NCI-H526 (cell line): ENCODE data around the gene MED13L.

Experiments
- DNase-seq, 2 experiments: peaks; one replicate each; lab custom pipeline; 2025; lab: John Stamatoyannopoulos, UW

The MED13L gene

GRCh38 chr12:115942346-115942745, 335.1 kb downstream of the MED13L start:
- DNase-seq, result no peak

- no peak for DNase-seq
These were observed 336.1 kb downstream of the MED13L start for GRCh38 chr12:115941362-115941761.

DNA sequence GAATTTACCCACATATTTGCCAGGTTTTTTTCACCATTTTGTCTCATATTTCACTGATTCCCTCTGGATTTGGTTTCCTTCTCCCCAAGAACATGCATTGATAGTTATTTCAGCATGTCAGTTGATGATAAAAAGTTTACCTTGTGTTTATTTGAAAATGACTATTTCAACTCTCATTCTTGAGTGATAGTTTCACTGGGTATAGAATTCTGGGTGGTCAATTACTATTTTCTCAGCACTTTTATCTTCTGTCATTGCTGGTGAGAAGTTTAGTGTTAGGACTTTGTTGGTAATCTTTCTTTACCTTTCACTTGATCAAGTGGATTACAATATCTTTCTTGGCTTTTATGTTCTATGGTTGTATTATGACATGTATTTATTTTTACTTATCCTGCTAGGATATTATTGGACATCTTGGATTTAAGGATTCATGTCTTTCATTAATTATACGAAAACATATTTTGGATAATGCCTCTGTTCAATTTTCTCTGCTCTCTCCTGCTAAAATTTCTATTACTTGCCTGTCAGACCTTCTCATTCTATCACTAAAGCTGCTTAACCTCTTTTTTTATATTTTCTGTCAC, 338.6 kb downstream of the MED13L start:
- no peak for DNase-seq

DNA sequence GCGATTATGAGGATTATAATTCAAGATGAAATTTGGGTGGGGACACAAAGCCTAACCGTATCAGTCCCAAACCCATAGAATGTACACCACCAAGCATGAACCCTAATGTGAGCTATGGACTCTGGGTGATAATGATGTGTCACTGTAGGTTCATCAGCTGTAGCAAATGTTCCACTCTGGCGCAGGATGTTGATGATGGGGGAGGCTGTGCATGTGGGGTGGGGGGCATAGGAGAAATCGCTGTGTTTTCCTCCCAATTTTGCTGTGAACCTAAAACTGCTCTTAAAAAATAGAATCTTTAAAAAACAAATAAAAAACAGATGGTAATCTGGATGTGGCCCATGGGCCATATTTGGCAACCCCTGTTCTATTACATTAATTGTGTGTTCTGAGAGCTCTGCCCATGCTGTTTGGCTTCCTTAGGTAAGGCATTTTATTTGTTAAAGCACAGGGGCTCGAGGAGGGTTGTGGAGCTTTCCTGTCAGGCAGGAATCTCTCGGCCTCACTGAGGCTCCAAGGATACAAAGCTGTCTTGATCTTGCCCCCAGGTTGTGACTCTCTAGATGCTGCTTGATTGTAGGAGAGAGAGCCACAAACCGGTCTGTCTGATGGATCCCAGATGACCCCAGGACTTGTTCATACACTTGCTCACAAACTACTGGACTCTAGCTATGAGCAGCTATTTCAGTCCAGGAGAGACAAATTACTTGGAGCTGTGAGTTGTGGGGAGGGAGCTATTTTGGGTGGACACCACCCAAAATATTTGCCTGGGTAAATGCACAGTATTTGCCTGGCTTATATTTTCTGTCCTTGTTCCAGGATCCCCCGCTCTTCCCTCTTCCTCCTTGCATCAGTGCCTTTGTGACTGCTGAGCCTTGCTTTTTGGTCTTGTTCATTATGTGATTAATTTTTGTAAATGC, 340.2 kb downstream of the MED13L start:
- no peak for DNase-seq

DNA sequence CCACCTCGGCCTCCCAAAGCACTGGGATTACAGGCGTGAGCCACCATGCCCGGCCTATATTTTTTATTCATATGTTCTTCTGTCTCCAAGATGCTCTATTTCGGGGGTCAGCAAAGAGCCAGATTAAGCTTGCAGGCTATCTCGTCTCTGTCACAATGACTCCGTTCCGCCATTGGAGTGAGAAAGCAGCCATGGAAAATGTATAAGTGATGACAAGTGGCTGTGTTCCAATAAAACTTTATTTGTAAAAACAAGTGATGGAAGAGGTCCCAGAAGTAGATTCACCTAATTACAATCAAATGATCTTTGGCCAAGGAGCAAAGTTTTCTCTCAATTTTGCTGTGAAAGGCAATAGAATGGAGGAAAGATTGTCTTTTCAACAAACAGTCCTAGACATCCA, 342.6 kb downstream of the MED13L start:
- no peak for DNase-seq

GRCh38 chr12:115934046-115934445, 343.4 kb downstream of the MED13L start:
- DNase-seq, result no peak

GRCh38 chr12:115932066-115932465, 345.4 kb downstream of the MED13L start:
- no peak for DNase-seq

DNA sequence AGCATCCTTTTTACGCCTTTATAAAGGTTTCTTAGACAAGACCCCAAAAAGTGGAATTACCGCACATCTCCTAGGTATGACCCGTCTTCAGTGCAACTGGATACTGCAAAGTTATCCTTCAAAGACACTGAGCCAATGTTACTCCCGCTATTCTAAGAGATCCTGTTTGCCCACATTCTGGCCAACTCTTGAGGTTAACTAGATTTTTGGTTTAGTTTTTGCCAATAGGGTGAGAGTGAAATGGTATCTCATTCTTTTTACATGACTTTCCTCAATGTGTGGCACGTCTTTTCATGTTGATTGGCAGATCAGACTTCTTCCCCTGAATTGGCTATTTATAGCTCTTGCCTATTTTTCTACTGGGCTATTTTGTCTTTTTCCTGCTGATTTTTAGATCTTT, 347.2 kb downstream of the MED13L start:
- no peak for DNase-seq

GRCh38 chr12:115926037-115926670, 351.3 kb downstream of the MED13L start:
- DNase-seq, result no peak

- DNase-seq, result no peak
These were observed 353.6 kb downstream of the MED13L start for GRCh38 chr12:115923851-115924250.

DNA sequence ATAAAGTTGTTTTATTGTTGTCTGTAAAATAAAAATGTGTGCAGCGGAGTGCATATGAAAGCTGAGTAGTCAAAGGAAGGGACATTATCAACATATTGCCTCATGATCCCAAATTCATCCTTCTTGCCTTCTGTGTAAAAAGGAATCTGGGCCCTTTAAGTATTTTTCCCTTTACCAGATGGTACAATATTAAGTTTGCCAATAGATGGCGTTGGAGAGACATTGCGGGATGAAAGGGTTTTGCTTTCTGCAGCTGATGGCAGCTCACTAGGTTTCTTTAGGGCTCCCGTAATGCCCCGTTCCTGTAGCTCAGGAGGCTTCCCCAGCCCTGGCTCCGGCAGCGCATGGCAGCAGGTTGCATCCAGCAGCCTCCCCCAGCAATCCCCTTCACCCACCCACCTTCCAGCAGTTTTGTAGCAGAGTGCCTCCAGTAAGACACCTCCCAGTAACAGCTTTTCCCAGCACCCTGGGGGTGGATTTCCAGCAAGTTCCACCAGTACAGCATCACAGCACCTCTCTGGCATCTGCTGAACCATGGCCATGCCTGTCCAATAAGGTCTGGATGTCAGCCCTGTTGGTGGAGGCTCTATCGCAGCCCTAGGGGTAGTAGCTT, 354.4 kb downstream of the MED13L start:
- DNase-seq, result peak in 1 of 2 experiments; percentile 26

GRCh38 chr12:115920395-115921183, 356.9 kb downstream of the MED13L start:
- DNase-seq, result no peak

DNA sequence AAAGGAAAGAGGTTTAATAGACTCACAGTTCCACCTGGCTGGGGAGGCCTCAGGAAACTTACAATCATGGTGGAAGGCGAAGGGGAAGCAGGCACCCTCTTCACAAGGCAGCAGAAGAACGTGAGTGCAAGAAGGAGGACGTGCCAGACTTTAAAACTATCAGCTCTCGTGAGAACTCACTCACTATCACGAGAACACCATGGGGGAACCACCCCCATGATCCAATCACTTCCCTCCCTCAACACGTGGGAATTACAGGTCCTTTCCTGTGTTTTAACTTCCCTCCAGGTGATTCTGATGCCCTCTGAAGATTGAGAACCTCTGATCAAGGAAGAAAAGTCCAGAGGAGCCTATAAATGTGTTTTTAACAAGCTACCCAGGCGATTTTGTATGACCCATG, 358.7 kb downstream of the MED13L start:
- DNase-seq, result no peak

- peak; percentile 25 to 86 for DNase-seq
These were observed 360.4 kb downstream of the MED13L start for GRCh38 chr12:115916910-115917668.

GRCh38 chr12:115914122-115914521, 363.4 kb downstream of the MED13L start:
- DNase-seq, result no peak

- no peak for DNase-seq
These were observed 365.1 kb downstream of the MED13L start for GRCh38 chr12:115912440-115912839.

DNA sequence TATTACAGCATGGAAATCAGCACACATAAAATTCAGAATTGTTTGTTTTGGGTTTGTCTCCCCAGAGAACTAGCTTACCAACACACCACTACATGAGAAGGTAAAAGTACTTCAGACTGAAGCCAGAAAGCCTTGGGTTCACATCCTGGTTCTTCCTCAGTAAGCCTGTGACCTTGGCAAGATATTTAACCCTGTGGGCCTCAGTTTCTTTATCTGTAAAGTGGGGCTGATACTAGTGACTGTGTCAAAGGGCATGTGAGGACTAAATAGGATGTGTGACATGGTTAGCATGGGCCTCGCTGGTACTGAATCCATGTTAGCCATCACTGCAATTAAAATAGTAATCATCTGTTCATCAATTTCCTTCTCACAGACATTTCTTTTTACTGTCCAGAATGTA, 366.1 kb downstream of the MED13L start:
- no peak for DNase-seq

GRCh38 chr12:115910057-115910456, 367.4 kb downstream of the MED13L start:
- DNase-seq, result no peak
